Lower leg skin (tissue), 3 donors: ENCODE results near the gene CHST8.

Experiments used
- POLR2A ChIP-seq, 2 donors: fragments of 450-650 bp; IDR thresholded peaks; one replicate each; pipeline ENCODE4 v1.6.1; 2016 to 2017; ENCODE audit warnings: antibody characterized with exemption in 2 of 2, mild to moderate bottlenecking in 1 of 2, moderate library complexity in 1 of 2
- TF ChIP-seq, protein P1 (sequence below), 3 donors: fragments of 450-650 bp; IDR thresholded peaks; one replicate each; pipeline ENCODE4 v1.5.1; 2016; ENCODE audit warnings: antibody characterized with exemption in 3 of 3, mild to moderate bottlenecking in 3 of 3, moderate library complexity in 2 of 3

DNA sequence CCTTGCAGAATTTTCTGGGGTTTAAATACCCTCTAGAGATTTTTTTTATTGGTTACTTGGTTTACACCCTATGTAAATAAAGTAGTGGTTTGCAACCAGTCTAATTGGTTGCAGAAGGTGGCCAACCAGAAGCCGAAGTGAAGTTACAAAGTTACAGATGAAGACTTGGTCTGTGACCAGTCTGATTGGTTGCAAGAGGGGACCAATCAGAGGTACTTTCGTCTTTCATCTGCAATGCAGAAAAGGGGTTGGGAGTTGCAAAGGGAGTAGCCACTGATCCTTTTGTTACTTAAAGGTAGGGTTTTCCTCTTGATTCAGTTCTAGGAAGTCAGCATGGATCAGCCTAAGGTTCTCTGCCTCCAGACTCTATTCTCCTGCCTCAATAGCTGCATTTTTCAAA is 48.8 kb upstream of the CHST8 start:
- TF ChIP-seq, protein P1, sequence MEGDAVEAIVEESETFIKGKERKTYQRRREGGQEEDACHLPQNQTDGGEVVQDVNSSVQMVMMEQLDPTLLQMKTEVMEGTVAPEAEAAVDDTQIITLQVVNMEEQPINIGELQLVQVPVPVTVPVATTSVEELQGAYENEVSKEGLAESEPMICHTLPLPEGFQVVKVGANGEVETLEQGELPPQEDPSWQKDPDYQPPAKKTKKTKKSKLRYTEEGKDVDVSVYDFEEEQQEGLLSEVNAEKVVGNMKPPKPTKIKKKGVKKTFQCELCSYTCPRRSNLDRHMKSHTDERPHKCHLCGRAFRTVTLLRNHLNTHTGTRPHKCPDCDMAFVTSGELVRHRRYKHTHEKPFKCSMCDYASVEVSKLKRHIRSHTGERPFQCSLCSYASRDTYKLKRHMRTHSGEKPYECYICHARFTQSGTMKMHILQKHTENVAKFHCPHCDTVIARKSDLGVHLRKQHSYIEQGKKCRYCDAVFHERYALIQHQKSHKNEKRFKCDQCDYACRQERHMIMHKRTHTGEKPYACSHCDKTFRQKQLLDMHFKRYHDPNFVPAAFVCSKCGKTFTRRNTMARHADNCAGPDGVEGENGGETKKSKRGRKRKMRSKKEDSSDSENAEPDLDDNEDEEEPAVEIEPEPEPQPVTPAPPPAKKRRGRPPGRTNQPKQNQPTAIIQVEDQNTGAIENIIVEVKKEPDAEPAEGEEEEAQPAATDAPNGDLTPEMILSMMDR (IDR thresholded peaks at IDR 0.05): no peak
- TF ChIP-seq POLR2A (IDR thresholded peaks at IDR 0.05): no peak
